Stimulated activated naive CD8-positive, alpha-beta T cell treated with anti-CD3 and anti-CD28 coated beads, Interleukin-15, Interleukin-2, amounts not matched to agents 100 ng/mL and 50 ng/mL, for 24 hours (primary cell): Measurements from ENCODE around the gene NEK4.

Experiments
- H3K27ac Mint-ChIP-seq: one replicate; pipeline ENCODE4 v1.8.0; 2021; ENCODE audit warnings: mild to moderate bottlenecking, mixed read lengths
- H3K27me3 Mint-ChIP-seq: one replicate; pipeline ENCODE4 v1.8.0; 2021; ENCODE audit warnings: mixed read lengths
- H3K36me3 Mint-ChIP-seq: one replicate; pipeline ENCODE4 v1.8.0; 2021; ENCODE audit warnings: low read depth, mixed read lengths
- H3K4me1 Mint-ChIP-seq: one replicate; pipeline ENCODE4 v1.8.0; 2021; ENCODE audit warnings: low read depth, mixed read lengths
- H3K4me3 Mint-ChIP-seq: one replicate; pipeline ENCODE4 v1.8.0; 2021; ENCODE audit warnings: mild to moderate bottlenecking, mixed read lengths
- H3K9me3 Mint-ChIP-seq: one replicate; pipeline ENCODE4 v1.8.0; 2021; ENCODE audit warnings: mixed read lengths

NEK4 gene

DNA sequence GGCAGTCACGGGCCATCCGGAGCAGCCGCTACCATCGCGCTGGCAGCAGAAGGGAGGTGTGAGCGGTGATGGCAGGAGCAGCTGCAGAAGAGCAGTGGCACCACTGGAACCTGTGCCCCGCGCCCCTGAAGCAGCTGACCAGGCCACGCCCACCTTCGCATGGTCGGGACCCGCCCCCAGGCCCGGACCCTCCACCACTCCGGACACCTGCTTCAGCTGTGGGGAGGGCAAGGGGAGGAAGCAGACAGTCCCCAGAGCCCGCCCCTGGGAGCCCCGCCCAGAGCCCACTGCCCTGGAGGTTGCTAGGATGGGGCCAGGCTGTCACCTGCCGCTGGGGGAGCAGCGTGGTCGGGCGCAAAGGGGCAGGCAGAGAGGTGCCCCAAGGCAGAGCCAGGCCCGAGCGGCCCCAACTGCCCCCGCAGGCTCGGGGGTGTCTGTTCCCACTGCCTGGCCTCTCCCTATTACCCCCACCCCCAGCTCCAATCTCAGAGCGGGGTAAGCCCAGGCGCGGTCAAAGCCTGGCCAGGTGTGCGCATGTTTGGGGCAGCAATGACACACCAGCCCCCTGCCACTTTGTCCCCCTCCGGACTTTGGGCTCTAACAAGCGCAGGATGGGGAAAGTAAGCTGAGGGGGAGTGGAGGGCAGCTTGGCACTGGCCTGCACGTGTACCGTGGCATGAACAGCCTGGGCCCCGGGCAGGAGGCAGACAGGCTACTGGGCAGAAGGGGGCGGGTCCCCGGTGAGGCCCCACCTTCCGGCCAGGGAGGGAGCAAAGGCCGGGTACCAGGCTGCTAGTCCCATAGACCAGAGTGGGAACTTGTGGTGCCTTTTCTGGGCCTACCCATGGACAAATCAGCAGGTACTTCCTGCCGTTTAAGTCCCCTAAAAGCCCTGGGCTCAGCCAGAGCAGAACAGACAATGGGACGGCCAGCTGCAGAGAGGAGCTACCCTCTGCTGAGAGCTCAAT is 56.1 kb downstream of the NEK4 start:
- H3K27ac Mint-ChIP-seq = no peak overlapping the region
- peaks cover 25% of the 10 kb centered on the region for H3K36me3 Mint-ChIP-seq
- no peaks in the 10 kb centered on the region for H3K27me3 Mint-ChIP-seq
- peaks cover 5% of the 10 kb centered on the region for H3K4me1 Mint-ChIP-seq
- no peak overlapping the region for H3K4me3 Mint-ChIP-seq
- H3K9me3 Mint-ChIP-seq = no peaks in the 10 kb centered on the region

DNA sequence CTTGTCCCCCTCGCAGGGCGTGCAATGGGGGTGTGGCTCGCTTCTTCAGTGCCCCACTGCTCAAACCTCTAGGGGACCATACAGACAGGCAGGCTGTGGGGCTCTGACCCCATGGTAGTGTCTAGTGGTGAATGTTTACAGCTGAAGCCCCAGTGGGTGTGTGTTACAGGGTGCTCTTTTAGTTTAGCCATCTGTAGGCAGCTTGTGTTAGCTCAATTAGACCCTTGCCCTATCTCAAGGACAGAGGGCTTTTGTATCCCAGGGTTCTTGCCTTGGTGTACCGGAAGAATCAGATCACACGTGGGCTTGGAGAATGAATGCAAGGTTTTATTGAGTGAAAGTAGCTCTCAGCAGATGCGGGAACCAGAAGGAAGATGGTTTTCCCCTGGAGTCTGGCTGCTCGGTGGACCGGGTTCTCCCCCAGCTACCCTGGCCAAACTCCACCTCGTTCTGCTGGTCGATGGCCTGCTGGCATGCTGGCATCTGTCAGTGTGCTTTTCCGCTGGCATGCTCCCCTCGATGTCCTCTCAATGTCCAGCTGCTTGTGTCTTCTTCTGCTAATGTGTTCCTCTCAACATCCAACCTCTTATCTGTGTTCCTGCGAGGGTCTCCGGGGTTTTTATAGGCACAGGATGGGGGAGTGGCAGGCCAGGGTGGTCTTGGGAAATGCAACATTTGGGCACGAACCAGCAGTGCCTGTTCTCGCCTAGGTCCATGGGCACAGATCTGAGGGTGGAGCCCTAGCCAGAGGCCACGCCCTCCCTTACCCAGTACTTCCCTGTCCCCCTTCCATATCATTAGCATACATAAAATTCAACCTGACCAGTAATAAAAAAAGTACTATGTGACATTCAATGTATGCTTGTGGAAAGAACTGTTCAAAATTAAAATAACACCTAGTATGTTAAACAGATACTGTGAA is 58.2 kb downstream of the NEK4 start:
- Mint-ChIP-seq H3K4me1 (peaks cover 14% of the 10 kb centered on the region), H3K9me3 (no peaks in the 10 kb centered on the region)

DNA sequence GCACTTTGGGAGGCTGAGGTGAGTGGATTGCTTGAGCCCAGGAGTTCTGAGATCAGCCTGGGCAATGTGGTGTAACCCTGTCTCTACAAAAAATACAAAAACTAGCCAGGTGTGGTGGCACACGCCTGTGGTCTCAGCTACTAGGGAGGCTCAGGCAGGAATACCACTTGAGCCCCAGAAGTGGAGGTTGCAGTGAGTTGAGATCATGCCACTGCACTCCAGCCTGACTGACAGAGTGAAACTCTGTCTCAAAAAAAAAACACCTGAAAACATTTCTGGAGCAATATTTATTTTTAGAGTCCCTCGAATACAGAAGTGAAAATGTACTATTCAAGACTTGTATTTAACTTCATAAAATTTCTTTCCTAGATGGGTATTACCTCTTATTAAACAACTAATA is 60.2 kb downstream of the NEK4 start:
- Mint-ChIP-seq H3K4me1 (peaks cover 22% of the 10 kb centered on the region), H3K4me3 (no peak overlapping the region), H3K27me3 (no peaks in the 10 kb centered on the region), H3K9me3 (no peaks in the 10 kb centered on the region), H3K36me3 (peaks cover 45% of the 10 kb centered on the region), H3K27ac (no peak overlapping the region)

More for the DNA sequence above, 58.2 kb downstream of the NEK4 start:
- Mint-ChIP-seq H3K27ac (no peak overlapping the region), H3K4me3 (no peak overlapping the region), H3K36me3 (peaks cover 38% of the 10 kb centered on the region), H3K27me3 (no peaks in the 10 kb centered on the region)

DNA sequence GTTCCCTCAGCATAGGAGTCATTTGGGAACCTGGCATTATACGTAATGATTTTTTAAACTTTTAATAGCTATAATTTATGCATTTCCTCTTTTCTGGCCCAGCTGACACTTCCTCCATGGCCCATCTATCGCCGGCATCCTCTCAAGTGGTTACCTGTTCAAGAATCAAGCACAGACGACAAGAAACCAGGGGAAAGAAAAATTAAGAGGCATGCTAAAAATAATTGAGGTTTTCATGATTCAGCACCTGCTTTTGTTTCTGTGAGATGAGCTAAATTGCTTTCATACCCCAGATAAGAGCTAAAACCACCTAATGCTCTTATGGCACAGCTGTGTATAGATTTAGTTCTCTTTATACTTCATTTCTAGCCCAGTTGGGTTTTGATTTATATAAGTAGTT is 63.2 kb downstream of the NEK4 start:
- peaks cover 38% of the 10 kb centered on the region for H3K4me1 Mint-ChIP-seq
- peak overlapping the region; percentile 79 for H3K27ac Mint-ChIP-seq
- no peaks in the 10 kb centered on the region for H3K27me3 Mint-ChIP-seq
- H3K4me3 Mint-ChIP-seq = peak overlapping the region; percentile 97
- no peaks in the 10 kb centered on the region for H3K9me3 Mint-ChIP-seq
- peaks cover 43% of the 10 kb centered on the region for H3K36me3 Mint-ChIP-seq

DNA sequence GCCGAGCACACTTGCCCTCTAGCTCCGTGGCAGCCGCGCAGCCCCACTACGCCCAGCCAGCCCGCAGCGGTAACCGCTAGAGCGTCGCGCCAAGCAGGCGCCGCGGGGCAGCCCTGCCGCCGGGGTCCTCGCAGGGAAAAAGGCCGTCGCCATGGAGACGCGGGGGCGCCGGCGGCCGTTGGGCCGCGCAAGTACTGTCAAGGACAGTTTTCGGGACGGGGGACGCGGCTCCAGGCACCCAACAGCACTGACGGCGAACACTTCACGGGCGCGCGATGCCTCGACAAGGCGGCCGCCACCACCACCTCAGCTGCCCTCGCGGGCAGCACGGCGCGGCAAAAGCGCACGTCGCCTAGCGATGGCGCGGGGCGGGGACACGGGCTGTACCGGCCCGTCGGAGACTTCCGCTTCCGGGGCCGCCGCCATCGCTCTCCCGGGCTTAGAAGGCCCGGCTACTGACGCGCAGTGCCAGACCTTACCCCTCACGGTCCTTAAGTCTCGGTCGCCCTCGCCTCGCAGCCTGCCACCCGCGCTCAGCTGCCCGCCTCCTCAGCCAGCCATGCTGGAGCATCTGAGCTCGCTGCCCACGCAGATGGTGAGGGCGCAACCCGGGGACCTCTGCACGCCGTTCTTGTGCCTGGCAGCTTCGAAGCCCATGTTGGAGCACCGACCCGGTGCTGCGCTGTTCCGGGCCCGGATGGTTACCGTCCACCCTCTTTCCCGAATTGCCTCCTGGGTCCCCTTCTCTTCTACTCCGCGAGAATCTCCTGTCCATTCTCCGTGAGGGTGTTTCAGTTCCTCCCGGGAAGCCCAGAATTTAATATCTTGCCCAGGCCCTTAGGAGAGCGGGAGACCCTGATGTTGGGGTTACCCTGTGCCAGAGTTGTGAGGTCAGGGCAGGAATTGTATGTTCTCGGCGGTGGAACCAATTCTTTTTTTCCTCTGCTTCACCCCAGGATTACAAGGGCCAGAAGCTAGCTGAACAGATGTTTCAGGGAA is 64.8 kb downstream of the NEK4 start, which contains the start of the genes GLT8D1 and SPCS1:
TSS of gene GLT8D1 (minus strand) at position 104 of the 999 bp plus-strand sequence. CDS start 5,331 bp downstream, outside the sequence.
TSS of gene SPCS1 (plus strand) at position 419 of the 999 bp plus-strand sequence. CDS start at position 560, 141 bp downstream.
- H3K4me1 Mint-ChIP-seq = peaks cover 38% of the 10 kb centered on the region
- no peaks in the 10 kb centered on the region for H3K27me3 Mint-ChIP-seq
- peaks cover 37% of the 10 kb centered on the region for H3K36me3 Mint-ChIP-seq
- no peaks in the 10 kb centered on the region for H3K9me3 Mint-ChIP-seq
- H3K4me3 Mint-ChIP-seq = peak within 1 kb of the TSS; percentile 97
- peak within 1 kb of the TSS; percentile 95 for H3K27ac Mint-ChIP-seq

DNA sequence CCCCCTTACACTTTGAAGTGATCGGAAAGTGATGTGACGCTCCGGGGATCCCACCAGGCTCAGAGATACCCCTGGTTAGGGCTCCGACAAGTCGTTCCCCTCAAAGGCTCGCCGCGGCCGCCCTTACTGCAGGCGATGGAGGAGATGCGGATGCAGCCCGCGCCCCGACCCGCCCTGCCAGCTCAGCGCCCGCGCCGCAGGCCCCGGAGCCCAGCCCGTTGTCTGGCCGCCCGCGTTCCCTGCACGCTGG is 65.4 kb downstream of the NEK4 start:
- H3K27me3 Mint-ChIP-seq = no peaks in the 10 kb centered on the region
- H3K27ac Mint-ChIP-seq = peak overlapping the region; percentile 95
- peak overlapping the region; percentile 97 for H3K4me3 Mint-ChIP-seq
- peaks cover 38% of the 10 kb centered on the region for H3K4me1 Mint-ChIP-seq
- H3K36me3 Mint-ChIP-seq = peaks cover 37% of the 10 kb centered on the region
- H3K9me3 Mint-ChIP-seq = no peaks in the 10 kb centered on the region

DNA sequence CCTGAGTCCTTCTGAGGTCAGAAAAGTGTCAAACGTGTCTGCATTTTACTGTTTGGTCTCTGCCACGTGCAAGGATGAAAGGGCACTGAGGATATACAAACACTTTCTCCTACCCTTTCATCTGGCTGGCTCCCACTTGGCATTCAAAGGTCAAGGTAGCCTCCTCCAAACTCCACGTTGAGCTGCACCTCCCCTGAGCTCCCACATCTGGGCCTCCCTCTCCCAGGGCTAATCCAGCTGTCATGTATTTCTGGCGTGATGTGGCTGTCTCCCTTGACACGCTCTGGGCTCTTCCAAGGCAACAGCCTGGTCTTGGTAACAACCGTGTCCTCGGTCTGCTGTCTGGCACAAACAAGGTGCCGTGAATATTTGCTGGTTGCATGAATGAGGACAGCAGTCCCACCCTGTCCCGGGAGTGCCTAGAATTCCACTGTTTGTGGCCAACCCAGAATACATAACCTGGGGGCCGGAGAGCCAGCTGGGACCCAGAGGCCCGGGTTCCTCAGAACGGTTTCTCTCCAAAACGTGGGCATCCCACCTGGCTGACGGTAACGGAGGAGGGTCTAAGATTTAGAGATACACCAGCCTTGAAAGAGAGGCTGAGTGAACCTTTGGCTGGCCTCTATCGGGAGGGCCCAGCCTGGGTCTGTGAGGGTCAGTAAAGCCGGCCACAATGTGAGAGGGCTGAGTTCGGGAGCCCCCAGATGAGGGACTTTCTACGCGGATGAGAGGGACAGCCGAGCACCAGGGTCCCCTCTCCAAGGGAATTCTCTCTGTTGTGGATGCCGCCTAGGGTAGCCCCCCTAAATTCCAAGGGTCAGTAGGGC is 65.9 kb downstream of the NEK4 start:
- H3K9me3 Mint-ChIP-seq = no peaks in the 10 kb centered on the region
- no peaks in the 10 kb centered on the region for H3K27me3 Mint-ChIP-seq
- H3K36me3 Mint-ChIP-seq = peaks cover 35% of the 10 kb centered on the region
- peak overlapping the region; percentile 95 for H3K27ac Mint-ChIP-seq
- peaks cover 34% of the 10 kb centered on the region for H3K4me1 Mint-ChIP-seq
- peak overlapping the region; percentile 97 for H3K4me3 Mint-ChIP-seq

DNA sequence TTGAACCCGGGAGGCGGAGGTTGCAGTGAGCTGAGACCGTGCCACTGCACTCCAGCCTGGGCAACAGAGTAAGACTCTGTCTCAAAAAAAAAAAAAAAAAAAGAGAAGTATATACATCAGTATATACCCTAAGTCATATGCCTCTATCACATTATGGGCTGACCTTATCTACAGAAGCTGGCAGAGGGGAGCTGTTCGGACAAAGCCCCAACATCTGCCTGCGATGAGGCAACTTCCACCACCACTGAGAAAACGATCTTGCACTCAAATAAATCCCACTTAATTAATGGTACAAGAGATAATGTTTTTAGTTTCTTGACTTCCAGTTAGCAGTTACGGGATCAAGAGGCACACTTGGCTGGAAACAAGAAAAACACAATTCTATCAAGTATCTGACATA is 67.4 kb downstream of the NEK4 start:
- no peaks in the 10 kb centered on the region for H3K27me3 Mint-ChIP-seq
- H3K27ac Mint-ChIP-seq = no peak overlapping the region
- H3K4me3 Mint-ChIP-seq = peak overlapping the region; percentile 10
- H3K4me1 Mint-ChIP-seq = peaks cover 31% of the 10 kb centered on the region
- no peaks in the 10 kb centered on the region for H3K9me3 Mint-ChIP-seq
- H3K36me3 Mint-ChIP-seq = peaks cover 23% of the 10 kb centered on the region

DNA sequence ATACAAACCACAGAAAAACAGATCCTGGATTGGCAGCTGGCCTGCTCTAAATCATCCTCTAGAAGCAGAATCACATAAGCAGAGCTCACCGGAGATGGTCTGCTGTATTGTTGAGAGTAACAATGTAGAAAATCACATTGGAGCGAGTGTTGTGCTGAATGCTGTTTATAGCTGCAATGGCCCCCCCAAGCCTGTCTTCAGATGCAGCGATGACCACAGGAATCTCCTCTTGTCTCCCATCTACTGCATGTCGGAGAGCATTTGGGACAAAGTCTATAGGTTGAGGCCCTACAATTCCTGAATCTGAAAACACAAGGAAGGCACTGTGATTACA is 73.1 kb downstream of the NEK4 start:
- no peaks in the 10 kb centered on the region for H3K9me3 Mint-ChIP-seq
- no peak overlapping the region for H3K4me3 Mint-ChIP-seq

DNA sequence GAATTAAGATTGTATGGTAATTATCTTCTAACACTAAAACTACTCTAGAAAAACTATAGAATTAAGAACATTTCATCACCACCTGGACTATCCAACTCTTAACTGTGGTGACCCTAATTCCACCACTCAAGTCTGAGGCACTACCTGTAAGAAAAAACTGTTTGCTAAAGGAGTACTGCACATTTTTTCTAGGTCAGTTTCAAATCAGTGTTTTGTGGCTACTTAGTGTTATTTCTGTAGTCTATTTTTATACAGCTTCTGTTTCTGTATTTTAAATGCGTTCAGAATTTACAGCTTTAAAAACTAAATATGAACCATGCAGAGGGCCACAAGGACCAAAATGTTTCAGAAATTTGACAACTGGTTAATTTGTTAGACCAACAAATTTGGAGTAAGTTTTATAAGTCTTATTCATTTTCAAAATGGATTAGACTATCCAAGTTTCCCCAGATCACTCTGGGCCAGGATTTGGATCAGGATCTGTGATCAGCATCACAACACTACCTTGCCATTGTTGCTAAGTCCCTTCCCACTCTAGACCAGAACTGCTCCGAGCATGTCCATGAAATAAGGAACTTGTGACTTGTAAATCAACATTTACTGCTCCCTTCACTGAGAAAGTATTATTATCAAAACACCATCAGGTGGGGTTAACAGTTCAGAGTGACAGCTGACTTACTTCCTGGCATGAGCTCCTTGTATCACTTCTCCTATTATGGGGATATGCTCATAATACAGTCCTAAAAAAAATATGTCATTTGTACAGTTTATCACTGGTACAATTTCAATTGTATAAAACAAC is 73.7 kb downstream of the NEK4 start:
- Mint-ChIP-seq H3K27me3 (no peaks in the 10 kb centered on the region), H3K4me1 (peaks cover 36% of the 10 kb centered on the region), H3K4me3 (no peak overlapping the region), H3K27ac (peak overlapping the region; percentile 65), H3K9me3 (no peaks in the 10 kb centered on the region), H3K36me3 (peaks cover 60% of the 10 kb centered on the region)

More for the DNA sequence above, 73.1 kb downstream of the NEK4 start:
- Mint-ChIP-seq H3K36me3 (peaks cover 57% of the 10 kb centered on the region), H3K27me3 (no peaks in the 10 kb centered on the region), H3K27ac (peak overlapping the region; percentile 65), H3K4me1 (peaks cover 33% of the 10 kb centered on the region)

DNA sequence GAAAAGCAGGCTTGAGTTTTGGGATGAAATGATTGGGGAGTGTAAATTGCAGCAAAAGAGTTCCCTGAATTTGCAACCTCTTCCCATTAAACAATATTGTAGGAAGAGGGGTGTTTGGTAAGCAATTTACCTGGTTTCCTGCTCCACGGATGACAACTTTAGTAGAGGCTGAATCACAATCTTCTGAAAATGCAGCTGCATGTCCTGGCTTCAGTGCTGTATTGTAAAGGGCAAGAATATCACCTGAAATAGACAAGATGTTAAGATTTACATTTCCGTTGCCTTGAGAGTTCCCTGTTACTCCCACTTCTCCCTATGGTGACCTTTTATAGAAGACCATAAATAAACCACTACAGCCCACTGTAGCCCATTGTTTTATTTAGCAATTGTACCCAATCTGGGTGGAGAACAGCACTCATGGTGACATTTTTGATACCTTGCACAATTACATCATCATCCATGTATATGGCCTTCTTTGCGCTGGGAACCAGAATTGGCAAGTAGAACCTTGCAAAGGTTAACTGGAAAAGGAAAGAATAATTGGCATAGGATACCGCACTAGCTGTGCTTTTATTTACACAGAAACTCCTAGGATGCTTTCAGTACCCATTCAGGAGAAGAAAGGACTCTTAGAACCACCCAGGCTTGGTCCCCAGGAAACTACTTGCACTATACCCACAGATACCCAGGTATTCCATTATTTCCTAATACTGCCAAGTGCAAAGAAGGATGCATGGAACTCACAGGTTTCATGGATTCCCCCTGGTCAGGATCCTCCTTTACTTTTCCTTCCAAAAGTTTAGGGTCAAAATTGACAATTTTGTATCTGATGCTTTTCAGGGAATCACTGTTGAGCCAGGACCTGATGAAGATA is 74.7 kb downstream of the NEK4 start:
- Mint-ChIP-seq H3K27ac (peak overlapping the region; percentile 31), H3K36me3 (peaks cover 69% of the 10 kb centered on the region), H3K4me3 (no peak overlapping the region), H3K4me1 (peaks cover 43% of the 10 kb centered on the region), H3K27me3 (no peaks in the 10 kb centered on the region), H3K9me3 (no peaks in the 10 kb centered on the region)

DNA sequence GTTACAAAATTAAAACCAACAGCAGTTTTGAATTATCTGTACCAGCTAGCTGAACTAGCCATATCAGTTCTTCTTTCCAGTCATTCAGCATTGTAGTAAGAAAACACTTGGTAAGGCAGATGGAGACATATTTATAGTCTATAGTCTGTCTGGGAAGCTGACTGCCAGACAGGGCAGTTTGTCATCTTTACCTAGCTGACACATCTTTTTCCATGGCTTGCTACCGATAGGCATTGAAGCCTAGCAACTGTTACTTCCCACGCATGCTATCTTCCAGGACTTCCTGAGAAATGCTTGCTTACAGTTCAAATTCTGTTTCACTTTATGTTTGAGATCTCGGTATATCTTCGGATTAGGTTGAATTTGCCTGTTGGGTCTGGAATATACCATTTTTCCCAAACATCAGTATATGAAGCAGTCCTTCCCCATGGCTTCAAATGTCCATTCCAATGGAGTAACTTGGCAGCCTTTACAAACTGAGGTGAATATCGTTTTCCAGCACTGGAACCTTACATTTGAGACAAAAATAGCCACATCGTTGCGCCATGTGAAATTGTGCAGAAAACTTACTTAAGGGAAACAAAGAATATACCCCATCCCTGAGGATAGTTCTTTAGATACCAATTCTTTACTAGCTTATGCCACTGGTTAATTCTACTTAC is 76.1 kb downstream of the NEK4 start:
- Mint-ChIP-seq H3K27ac (peak overlapping the region; percentile 64), H3K9me3 (no peaks in the 10 kb centered on the region), H3K27me3 (no peaks in the 10 kb centered on the region), H3K36me3 (peaks cover 78% of the 10 kb centered on the region), H3K4me1 (peaks cover 57% of the 10 kb centered on the region), H3K4me3 (no peak overlapping the region)
